ENCODE measurements around the gene TCL1B.
"Not testable (repeated sequence)": the region's sequence is repeated elsewhere in the genome, so short reads cannot be mapped to it uniquely, and the experiment has no call there.

Gene TCL1B

DNA sequence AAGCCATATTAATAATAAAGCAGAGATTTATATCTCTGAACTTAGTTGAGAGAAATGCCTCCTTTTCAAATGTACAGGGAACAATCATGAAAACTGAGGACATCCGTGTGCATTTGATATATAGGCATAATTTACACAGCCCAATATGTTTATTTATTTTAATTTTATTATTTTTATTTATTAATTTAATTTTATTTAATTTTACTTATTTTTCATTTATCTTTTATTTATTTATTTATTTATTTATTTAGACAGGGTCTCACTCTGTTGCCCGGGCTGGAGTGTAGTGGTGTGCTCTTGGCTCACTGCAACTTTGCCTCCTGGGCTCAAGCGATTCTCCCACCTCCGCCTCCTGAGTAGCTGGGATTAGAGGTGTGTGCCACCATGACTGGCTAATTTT lies 19.3 kb downstream of the TCL1B start:
- DNase-seq = no peak

DNA sequence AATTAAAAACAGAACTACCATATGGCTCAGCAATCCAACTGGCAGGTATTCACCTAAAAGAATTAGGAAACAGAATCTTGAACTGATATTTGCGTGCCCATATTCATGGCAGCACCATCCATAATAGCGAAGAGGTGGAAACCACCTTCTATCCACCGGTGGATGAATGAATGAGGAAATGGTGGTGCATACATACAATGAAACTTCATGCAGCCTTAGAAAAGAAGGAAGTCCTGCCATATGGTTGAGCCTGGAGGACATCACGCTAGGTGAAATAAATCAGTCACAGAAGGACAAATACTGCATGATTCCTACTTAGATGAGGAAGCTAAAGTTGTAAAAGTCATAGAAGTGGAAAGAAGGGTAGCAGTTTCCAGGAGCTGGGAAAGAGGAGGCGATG lies 21.1 kb downstream of the TCL1B start:
- DNase-seq = no peak

DNA sequence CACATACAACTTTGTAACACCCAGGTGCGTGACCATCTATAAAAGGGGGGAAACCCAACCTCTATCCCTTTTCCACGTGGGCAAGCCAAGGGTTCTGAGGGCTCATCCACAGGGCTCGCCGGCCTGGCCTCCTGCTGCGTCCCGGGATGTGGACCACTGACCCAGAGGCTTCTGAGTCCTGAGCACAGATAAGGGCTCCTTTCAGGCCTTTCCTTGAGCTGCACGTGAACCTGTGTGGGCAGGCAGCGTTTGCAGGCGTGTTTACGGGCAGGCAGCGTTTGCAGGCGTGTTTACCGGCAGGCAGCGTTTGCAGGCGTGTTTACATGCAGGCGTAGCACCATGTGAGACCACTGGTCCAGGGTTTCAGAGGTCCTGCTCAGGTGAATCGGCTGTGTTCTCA lies 23.9 kb downstream of the TCL1B start:
- DNase-seq = no peak

DNA sequence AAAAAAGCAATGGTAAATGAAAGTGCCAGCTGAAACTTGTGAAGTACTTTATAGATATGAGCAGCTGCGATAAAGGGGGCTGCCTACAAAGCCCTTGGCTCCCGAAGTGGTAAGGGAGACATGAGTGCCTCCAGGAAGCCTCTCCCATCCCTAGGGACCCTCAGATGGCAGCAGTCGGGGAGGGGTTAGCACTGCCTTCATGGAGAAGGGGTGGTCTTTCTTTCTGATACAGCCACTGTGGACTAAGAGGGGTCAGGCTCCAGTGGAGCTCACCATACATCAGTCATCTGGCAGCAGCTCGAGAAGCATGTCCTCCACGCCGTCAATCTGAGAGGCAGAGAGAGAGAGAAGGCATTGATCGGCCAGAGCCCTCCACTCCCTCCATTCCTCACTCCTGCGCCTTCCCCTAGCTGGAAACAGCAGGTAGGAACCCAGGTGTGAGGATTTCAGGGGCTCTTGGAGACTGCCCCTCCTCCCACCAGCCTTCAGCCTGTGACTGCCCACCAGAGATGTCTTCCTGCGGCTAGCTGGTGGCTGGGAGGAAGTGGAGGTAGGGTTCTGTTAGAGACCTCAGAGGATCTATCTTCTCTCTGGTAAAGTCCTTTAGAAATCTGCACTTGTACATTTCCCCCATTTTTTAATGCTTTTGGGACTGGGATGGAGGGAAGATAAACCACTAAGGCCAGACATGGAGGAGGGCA lies 25.4 kb downstream of the TCL1B start:
- DNase-seq = no peak

DNA sequence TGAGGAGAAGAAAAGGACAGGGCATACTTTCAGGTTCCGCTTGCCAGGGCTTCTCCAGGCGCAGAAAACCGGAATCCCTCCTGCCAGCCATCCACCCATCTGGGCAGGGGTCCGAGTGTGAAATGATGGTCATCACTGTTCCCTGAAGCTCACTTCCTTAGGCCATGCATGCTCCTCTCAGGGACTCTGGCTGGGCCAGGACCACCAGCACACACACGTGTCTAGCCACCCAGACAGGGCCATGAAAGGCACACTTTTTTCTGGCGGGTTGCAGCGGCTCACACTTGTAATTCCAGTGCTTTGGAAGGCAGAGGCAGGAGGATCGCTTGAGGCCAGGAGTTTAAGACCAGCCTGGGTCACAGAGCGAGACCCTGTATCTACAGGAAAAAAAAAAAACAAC lies 26.2 kb downstream of the TCL1B start:
- no peak for DNase-seq

DNA sequence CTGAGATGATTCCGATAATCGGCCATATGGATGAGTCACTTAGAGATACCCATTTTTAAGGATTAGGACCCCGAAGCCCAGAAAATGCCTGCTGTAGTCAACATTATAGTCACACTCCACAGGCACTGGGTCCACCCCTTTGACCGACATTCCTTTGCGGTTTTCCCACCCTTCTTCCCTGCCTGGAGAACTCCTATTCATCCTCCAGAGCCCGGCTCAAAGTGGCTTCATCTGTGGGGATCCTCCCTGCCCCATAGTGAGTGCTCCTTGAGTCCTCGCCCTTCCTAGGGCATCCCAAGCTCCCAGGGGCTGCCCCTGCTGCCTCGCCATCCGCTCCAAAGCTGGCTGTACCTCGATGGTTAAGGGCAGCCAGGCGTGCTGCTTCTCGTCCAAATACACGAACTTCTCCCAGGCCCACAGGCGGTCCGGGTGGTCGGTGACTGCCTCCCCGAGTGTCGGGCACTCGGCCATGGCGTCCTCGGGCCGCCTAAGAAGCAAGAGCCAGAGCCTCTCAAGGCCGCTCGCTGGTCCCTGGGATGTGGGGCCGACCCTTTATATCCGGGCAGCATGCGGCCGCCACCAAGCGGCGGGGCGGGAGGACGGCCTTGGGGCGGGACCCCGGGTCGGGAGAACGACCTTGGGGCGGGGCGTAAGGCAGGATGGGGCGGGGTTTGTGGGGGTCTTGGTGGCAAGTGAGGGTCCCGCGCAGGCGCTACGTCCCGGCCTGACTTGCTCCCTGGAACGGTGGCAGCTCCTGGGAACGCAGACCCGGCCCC lies 27.6 kb downstream of the TCL1B start, which contains the start of gene TCL1A:
TSS of gene TCL1A (minus strand) at position 530 of the 776 bp plus-strand sequence. CDS start at position 471, 59 bp downstream.
- DNase-seq = no peak

DNA sequence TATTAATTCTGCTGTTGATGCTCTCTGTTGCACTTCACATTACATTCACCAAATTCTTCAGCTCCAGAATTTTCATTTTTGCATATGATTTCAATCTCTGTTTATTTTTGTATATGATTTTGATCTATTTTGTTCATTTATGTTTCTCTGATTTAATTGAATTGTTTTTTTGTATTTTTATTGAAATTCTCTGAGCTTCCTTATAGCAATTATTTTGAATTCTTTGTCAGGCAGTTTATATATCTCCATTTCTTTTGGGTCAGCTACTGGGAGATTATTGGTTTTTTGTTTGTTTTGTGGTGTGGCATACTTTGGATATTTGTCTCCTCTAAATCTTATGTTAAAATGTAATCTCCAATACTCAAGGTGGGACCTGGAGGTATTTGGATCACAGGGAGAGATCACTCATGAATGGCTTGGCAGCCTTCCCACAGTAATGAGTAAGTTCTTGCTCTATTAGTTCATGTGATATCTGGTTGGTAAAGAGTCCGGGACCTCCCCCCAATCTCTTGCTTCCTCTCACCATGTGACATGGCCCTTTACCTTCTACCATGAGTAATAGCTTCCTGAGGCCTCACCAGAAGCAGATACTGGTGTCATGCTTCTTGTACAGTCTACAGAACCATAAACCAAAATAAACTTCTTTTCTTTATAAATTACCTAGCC lies 36.4 kb downstream of the TCL1B start:
- no peak for DNase-seq

DNA sequence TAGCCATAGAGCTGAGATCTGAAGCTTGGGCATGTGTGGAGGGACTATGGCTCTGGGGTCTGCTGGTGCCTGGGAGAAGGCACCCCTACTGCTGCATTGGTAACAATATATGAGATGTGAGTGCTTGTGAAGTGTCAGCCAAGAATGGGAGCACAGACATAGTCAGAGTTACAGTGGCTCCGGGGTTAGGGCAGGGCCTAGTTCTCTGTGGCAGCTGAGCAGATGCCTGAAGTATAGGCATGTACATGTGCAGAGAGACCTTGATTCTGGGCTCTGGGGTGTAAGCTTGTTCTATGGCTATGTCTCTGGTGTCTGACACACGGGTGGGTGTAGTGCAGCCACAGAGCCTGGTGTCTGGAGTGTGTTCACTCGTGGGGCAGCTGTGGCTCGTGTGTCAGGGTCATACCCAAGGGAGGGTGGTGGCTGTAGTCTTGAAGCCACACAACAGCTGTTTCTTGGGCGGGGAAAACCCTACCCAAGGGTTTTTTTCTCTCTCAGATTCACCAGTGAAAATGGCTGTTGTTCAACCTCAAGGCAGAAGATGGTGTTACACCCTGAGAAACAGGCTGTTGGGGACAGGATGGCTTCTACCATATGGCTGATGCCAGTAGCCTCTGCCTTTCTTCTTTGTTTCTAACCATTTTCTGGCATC lies 39.6 kb downstream of the TCL1B start:
- DNase-seq = no peak

DNA sequence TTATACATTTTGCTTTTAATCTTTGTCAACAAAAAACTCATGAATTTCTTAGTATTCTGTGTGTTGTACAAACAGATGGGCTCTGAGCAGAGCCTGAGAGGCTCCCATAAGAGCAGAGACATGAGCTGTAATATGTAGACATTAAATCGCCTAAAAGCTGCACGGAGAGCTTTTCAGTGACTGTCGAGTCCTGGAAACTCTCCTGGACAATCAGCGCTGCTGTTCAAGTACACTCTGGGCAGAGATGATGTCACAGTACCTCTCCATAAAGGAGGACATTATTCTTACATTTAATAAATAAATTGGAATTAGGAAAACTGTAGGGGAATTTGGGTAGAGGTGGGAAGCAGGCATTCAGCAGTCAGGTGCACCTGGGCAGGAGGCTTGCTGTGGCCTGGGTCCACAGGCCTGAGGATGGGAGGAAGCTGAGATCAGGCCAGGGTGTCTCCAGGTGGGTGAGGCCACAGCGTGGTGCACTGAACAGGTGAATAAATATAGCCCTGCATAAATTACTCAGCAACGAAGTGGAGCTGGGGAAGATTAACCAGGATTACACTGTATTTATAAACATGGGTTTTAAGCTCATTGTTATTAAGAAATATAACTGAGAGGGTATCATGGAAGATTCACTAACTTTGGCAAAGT lies 41.0 kb downstream of the TCL1B start:
- DNase-seq = no peak

DNA sequence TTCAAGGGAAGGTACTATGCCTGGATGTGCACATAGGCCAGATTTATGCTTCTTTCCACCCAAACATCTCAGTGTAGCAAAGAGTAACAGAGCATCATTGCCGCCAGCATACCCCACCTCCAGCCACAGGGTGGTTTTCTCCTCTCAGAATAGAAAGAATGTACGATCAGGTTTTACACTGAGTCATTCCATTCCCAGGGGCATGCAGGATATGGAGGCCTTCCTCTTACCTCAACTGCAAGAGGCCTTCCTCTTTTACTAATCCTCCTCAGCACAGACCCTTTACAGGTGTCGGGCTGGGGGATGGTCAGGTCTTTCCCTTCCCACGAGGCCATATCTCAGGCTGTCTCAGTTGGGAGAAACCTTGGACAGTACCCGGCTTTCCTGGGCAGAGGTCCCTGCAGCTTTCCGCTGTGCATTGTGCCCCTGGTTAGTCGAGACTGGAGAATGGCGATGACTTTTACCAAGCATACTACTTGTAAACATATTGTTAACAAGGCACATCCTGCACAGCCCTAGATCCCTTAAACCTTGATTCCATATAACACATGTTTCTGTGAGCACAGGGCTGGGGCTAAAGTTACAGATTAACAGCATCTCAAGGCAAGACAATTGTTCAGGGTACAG lies 43.3 kb downstream of the TCL1B start:
- not testable (repeated sequence) for DNase-seq

DNA sequence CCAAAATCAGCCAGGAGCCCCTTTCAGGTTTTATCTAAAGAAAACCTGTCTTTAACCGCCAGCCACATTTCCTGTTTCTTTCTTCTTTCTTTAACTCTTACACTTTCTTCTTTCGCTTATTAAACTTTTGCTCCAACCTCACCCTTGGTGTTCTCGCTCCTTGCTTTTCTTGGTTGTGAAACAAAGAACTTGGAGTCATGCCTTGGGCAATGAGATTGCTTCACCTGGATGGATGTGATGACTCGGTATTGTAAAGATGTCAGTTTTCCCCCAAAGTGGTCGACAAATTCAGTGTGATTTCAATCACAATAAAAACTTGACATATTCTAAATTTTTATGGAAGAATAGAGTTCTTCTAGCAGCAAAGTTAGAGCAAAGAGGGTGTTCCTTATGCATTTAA lies 43.9 kb downstream of the TCL1B start:
- DNase-seq = no peak

DNA sequence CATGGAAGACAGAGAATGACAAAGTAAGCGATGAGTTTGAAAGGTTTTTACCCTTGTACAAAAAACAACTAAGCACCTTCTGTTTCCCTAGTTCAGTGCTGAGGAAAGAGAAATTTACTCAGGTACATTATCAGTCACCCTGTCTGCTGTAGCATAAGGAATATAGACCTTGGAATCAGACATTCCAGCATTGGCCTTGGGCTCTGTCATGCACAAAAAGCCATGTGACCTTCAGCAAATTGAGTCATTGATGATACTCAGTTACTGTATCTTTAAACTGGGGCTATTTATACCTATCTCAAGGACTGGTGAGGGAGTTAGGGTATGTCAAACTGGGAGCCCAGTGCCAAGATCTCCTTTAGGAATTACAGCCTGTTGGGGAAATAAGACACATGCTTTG lies 47.0 kb downstream of the TCL1B start:
- DNase-seq = no peak

DNA sequence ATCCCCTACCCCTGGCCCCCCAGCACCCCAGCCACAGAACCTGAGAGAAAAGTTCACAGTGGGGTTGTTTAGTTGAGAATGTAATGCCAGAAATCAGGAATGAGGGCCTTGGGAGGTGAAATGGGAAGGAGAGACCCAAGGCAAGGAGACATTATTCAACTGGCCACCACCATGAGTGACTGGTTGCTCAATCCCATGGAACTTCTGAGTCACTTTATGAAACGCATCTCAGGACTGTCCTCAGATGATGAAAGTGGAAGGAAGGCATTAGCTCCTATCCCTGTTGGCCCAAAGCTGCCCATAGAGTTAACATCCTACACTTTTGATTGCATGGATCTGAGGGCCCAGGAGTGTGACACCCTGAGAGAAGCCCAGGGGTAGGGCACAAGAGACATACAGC lies 53.1 kb downstream of the TCL1B start:
- DNase-seq = no peak

DNA sequence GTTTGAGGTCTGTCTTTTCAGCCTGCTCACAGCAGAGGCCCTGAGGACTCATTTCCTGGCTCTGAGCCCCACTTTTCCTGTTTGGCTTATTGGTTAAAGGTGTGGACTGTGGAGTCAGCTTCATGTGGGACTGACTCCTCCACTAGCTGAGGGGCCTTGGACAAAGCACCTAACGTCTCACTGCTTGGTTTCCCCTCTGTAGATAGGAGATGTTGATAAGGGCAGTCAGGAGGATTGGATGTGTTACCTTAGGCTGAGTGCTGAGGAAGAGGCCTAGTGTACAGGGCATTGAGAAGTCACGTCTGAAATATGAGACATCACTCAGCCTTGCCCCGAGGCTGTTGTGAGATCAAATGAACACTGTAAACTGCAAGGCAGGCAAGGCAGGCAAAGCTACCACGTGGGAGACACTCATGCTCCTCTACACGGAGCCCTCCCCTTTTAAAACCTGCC lies 54.8 kb downstream of the TCL1B start:
- no peak for DNase-seq

DNA sequence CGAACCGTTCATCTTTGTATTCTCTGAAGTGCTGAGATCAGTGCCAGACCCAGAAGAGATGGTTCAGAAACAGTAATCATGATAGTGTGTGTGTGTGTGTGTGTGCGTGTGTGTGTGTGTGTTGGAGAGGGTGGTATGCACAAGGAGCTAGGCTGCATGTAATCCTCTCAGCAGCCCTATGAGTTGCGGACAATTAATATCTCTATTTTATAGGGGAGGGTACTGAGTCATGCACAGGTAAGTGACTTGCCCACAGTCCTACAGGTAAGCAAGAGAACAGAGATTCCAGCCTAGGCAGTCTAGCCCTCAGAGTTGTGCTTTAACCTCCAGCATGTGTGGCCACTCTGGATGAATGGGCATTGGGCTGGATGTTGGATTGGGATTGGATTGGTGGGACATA lies 55.6 kb downstream of the TCL1B start:
- DNase-seq = no peak
